Medulla oblongata (tissue), 1 donor: ENCODE results near the gene GAS2.
"Not testable (repeated sequence)": the region's sequence is repeated elsewhere in the genome, so short reads cannot be mapped to it uniquely, and the experiment has no call there.

Experiments used
- DNase-seq: peaks from one replicate; pipeline ENCODE4 v3.0.0-alpha.2; 2015; ENCODE audit errors: extremely low spot score

The GAS2 gene

DNA sequence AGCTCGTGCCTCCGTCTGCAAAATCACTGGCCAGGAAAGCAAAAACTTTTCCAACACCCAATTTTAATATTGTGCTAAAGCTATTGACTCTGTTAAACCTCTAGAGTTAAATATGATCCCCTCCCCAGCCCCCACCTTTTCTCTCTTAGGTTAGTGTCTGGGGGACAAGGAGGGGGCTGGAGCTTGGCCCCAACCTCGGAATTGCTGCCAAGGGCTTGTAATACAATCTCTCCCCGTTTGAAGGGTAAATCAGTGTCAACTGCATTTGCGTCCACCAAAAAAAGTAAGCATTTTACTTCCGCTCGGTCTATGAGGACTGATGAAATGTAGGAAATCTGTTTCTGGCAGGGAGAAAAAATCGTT, at the start of gene GAS2:
TSS of gene GAS2 (plus strand) at position 287 of the 363 bp plus-strand sequence. CDS start 8,259 bp downstream, outside the sequence.
- DNase-seq, result no peak

DNA sequence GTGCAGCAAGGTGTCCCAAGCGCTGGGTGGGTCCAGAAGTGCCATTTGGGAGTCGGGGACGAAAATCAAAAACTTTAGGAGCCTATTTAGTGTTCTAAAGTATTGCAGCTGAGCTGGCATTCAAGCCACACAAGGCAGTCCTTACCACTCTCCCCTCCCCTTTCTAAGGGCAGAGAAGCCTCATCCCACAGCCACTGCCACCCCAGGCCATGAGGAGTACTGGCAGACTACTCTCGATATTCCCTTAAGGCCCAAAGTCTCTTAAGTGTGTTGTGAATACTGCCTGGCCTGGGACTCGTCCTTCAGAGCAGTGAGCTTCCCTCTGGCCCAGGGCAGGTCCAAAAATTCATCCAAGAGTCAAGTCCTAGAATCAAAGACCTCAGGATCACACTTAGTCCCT, 48.5 kb upstream of the GAS2 start:
- no peak for DNase-seq

- DNase-seq, result peak; percentile 74
Observed at GRCh38 chr11:22624742-22625447, 41.5 kb upstream of the GAS2 start.

- peak; percentile 100 for DNase-seq
Observed at GRCh38 chr11:22625448-22626287, 40.7 kb upstream of the GAS2 start, which contains the start of gene FANCF. FANCF (minus strand) TSS chr11:22625823; CDS start chr11:22625810, 13 bp downstream.

DNA sequence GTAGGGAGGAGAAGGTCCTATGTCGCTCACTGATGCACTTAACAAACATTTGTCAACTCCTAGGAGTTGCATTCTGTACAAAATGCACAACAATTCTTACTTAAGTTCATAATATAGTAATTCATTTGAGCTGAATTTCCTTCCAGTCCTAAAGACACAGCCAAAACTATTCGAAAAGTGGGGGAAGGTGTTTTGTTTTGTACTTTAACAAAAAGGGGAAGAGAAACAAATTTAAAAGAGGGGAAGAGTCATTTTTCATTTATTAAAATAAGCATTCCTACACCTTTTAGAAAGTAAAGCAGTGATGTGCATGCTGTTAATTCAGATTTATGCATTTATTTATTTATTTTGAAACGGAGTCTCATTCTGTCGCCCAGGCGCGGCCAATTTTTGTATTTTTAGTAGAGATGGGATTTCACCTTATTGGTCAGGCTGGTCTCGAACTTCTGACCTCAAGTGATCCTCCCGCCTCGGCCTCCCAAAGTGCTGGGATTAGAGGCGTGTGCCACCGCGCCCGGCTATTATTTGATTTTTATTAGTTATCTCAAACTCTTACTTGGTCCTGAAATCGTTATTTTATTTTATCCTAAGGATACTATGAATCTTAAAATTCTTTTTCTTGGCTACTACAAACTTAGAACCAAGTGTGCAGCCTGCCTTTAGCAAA, 39.7 kb upstream of the GAS2 start:
- no peak for DNase-seq

DNA sequence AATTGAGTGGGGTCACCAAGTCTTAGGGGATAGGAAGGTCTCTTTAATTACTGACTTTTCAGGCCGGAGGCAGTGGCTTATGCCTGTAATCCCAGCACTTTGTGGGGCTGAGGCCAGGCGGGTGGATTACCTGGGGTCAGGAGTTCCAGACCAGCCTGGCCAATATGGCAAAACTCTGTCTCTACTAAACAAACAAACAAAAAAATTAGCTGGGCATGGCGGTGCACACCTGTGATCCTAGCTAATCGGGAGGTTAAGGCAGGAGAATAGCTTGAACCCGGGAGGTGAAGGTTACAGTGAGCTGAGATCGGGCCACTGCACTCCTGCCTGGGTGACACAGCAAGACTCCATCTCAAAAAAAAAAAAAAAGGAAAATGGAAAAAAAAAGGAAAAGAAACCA, 39.0 kb upstream of the GAS2 start:
- no peak for DNase-seq

DNA sequence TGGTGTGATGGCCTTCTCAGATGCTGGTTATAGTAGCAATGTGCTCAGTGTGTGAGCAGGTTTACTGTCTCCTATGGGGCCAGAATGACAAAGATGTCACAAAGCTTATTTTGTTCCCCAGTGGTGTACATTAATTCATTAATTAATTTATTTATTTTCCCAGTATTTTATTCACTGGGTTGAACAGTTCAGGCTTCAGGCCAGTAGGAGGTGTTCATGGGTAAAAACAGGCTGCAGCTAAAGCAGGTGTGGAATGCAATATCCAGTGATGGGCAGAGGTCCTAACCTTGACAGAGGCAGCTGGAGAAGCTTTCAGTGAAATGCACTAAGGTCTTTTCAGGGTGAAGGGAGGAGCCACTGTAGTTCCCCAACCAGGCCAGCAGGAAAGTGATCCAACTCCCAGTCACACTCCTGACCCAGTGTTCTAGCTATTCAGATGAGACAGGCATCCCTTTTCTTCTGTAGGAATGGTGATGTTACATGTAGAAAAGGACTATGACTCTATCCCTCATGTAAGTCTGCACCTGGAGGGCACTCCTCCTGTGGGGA, 33.0 kb upstream of the GAS2 start:
- no peak for DNase-seq

GRCh38 chr11:22634897-22635629, 31.3 kb upstream of the GAS2 start:
- DNase-seq, result no peak

DNA sequence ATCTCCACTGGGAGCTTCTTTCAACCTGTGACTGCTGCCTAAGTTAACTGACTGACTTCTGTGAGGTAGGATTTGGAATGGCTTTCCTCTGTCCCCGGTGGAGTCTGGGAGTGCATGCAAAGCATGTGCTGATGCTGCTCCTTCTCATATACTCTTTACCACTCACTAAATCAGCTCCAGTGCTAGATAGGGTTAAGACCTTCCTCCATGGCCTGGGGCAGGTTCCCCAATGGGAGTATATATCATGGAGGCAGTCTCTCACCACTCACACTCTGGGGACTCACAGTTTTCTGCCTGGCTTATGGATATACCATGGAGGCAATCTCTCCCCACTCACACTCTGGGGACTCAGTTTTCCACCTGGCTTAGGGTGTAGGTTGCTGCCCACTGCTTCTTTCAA, 30.7 kb upstream of the GAS2 start:
- DNase-seq, result no peak

GRCh38 chr11:22640862-22641261, 25.5 kb upstream of the GAS2 start:
- DNase-seq, result no peak

GRCh38 chr11:22641559-22641958, 24.9 kb upstream of the GAS2 start:
- no peak for DNase-seq

GRCh38 chr11:22652346-22652745, 14.1 kb upstream of the GAS2 start:
- not testable (repeated sequence) for DNase-seq

GRCh38 chr11:22656130-22656529, 10.3 kb upstream of the GAS2 start:
- no peak for DNase-seq

DNA sequence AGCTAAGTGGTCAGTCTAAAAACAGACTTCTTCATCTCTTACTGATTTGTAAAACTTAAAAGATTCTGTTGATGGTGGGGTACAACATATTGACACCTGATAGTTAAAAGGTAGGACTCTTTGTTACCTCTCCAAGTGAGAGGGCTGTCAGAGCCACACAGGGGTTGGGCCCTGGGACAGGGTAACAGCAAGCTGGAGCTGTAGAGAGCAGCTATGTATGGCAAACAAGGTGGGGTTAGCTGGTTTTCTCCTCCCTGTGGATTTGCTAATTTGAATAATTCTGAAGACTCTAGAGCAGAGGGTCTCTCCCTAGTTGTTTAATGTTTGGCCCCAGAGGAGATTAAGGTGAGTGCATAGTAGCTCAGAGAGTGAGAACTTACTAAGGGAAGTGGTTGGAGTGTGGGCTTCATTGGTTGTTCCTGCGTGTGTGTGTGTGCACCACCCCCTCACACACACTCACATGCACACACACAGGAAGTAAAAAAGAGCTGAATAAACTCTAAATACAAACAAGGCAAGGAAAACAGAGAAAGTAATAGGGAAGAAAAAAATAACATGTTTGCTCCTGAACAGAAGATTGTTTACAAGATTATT, 9.2 kb upstream of the GAS2 start:
- DNase-seq, result no peak

GRCh38 chr11:22659783-22660182, 6.6 kb upstream of the GAS2 start:
- DNase-seq, result no peak

GRCh38 chr11:22666688-22667439, 453 bp downstream of the GAS2 start:
- DNase-seq, result no peak

- DNase-seq, result no peak
Observed at GRCh38 chr11:22668005-22668796, 1.8 kb downstream of the GAS2 start.

DNA sequence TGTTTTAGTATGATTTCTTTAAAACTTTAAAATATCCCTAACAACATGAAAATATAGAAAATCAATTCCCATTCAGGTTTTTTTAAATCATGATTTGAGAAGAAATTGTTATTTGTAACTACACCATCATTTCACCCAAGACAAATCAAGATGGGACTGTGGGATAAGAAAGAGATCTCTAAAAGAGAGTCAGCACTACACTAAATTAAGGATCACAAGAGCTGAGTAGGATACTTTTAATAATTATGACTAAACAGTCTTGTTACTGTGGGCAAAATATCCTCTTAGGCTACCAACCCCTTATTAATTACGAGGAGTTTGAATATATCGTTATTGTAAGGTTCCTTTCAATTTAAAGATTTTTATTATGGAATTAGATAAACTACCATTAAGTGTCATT, 3.0 kb downstream of the GAS2 start:
- DNase-seq, result no peak

- DNase-seq, result peak; percentile 62
Observed at GRCh38 chr11:22670830-22671229, 4.4 kb downstream of the GAS2 start.

DNA sequence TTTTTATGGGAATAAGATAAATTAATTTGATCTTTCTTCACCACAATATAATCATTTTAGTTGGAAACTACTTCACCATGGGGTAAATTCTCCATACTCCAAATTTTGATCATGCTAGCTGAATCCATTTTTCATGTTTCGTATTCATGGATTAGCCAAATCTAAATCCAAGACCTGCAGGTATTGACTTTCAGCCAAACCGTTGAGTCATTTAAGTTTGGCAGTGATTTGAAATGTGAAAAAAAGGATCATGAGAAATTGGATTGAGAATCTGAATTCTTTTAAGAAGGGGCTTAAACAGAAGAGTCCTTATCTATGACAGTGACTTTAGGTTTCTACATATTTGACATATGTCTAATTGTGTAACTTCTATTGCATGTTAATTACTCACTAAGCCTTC, 5.3 kb downstream of the GAS2 start:
- no peak for DNase-seq
